Parathyroid adenoma (tissue), 2 donors: ENCODE results near the gene OR6S1.
"Not testable (repeated sequence)": the region's sequence is repeated elsewhere in the genome, so short reads cannot be mapped to it uniquely, and the experiment has no call there.

ENCODE experiments used
- H2AFZ ChIP-seq: fragments of 300-600 bp; sonication (generic); one replicate; pipeline ENCODE4 v1.7.0; 2017; ENCODE audit warnings: antibody characterized with exemption, mild to moderate bottlenecking
- H3K27ac ChIP-seq: fragments of 300-600 bp; sonication (generic); one replicate; pipeline ENCODE4 v1.7.0; 2017
- H3K27me3 ChIP-seq: fragments of 300-600 bp; sonication (generic); one replicate; pipeline ENCODE4 v1.7.0; 2017; ENCODE audit warnings: low read length; ENCODE audit not compliant: control insufficient read depth, insufficient read depth
- H3K36me3 ChIP-seq: fragments of 300-600 bp; sonication (generic); one replicate; pipeline ENCODE4 v1.7.0; 2017; ENCODE audit warnings: low read length; ENCODE audit not compliant: control insufficient read depth, insufficient read depth
- H3K4me1 ChIP-seq: fragments of 300-600 bp; sonication (generic); one replicate; pipeline ENCODE4 v1.7.0; 2017; ENCODE audit warnings: control low read depth
- H3K4me2 ChIP-seq: fragments of 300-600 bp; sonication (generic); one replicate; pipeline ENCODE4 v1.7.0; 2017; ENCODE audit warnings: low read length
- H3K4me3 ChIP-seq: fragments of 300-600 bp; sonication (generic); one replicate; pipeline ENCODE4 v1.7.0; 2017; ENCODE audit warnings: low read depth, low read length
- H3K79me2 ChIP-seq: fragments of 300-600 bp; sonication (generic); one replicate; pipeline ENCODE4 v1.7.0; 2017; ENCODE audit warnings: control low read depth
- H3K9ac ChIP-seq: fragments of 300-600 bp; sonication (generic); one replicate; pipeline ENCODE4 v1.7.0; 2017; ENCODE audit warnings: mild to moderate bottlenecking
- H3K9me3 ChIP-seq: fragments of 300-600 bp; sonication (generic); one replicate; pipeline ENCODE4 v1.7.0; 2017; ENCODE audit warnings: low read length; ENCODE audit not compliant: control insufficient read depth
- TF ChIP-seq, protein P1 (sequence below): fragments of 300-600 bp; sonication (generic); IDR thresholded peaks from one replicate; pipeline ENCODE4 v1.7.0; 2017; ENCODE audit warnings: antibody characterized with exemption, mild to moderate bottlenecking
- donor health status: primary hyperparathyroidism.

Gene OR6S1

DNA sequence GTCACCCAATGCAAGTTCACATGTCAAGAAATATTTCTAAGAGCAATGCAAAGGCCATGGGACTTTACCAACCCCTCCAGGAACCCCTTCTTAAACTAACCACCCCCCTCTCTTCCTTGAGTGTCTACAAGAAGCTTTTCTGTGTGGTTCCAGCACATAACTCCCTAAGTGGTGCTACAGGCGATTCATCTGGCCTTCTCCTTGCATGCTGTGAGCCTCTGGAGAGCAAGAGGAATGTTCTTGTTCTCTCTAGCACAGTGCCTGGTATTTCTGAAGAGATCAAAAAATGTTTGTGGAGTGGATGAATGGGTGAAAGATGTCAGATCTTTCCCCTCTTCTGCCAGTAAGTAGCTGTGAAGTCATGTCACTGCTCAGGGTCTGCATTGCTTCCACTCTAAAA is 44.4 kb downstream of the OR6S1 start:
- no peaks in the 10 kb centered on the region for H3K4me1 ChIP-seq
- no peak overlapping the region for H3K27ac ChIP-seq
- TF ChIP-seq, protein P1, sequence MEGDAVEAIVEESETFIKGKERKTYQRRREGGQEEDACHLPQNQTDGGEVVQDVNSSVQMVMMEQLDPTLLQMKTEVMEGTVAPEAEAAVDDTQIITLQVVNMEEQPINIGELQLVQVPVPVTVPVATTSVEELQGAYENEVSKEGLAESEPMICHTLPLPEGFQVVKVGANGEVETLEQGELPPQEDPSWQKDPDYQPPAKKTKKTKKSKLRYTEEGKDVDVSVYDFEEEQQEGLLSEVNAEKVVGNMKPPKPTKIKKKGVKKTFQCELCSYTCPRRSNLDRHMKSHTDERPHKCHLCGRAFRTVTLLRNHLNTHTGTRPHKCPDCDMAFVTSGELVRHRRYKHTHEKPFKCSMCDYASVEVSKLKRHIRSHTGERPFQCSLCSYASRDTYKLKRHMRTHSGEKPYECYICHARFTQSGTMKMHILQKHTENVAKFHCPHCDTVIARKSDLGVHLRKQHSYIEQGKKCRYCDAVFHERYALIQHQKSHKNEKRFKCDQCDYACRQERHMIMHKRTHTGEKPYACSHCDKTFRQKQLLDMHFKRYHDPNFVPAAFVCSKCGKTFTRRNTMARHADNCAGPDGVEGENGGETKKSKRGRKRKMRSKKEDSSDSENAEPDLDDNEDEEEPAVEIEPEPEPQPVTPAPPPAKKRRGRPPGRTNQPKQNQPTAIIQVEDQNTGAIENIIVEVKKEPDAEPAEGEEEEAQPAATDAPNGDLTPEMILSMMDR, result no peak

DNA sequence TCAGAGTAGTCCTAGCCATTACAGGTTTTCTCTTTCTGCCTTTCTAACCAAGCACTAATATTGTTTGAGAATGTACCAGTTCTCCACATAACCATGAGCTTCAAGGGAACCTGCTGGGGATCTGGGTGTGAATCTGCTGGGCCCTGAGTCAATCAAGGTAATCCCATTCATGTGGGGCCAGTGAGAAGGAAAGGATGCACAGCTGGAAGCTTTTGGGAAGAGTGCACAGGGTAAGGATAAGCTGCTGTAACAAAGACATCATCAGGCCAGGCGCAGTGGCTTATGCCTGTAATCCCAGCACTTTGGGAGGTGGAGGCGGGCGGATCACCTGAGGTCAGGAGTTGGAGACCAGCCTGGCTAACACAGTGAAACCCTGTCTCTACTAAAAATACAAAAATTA is 45.8 kb downstream of the OR6S1 start:
- not testable (repeated sequence) for H3K4me3 ChIP-seq, H3K9me3 ChIP-seq, H3K4me1 ChIP-seq, H2AFZ ChIP-seq, H3K79me2 ChIP-seq, H3K36me3 ChIP-seq, H3K27ac ChIP-seq, H3K27me3 ChIP-seq, H3K9ac ChIP-seq, H3K4me2 ChIP-seq

More for the DNA sequence above, 44.4 kb downstream of the OR6S1 start:
- H3K9me3 ChIP-seq, result no peaks in the 10 kb centered on the region
- H3K4me3 ChIP-seq, result no peak overlapping the region
- no peaks in the 10 kb centered on the region for H3K36me3 ChIP-seq
- H3K27me3 ChIP-seq, result no peaks in the 10 kb centered on the region
- no peak overlapping the region for H3K9ac ChIP-seq
- no peak overlapping the region for H2AFZ ChIP-seq
- no peaks in the 10 kb centered on the region for H3K79me2 ChIP-seq
- no peak overlapping the region for H3K4me2 ChIP-seq

- H3K36me3 ChIP-seq, result no peaks in the 10 kb centered on the region
- H3K79me2 ChIP-seq, result no peaks in the 10 kb centered on the region
- no peaks in the 10 kb centered on the region for H3K27me3 ChIP-seq
- H3K9me3 ChIP-seq, result no peaks in the 10 kb centered on the region
- H3K4me1 ChIP-seq, result no peaks in the 10 kb centered on the region
- H3K4me3 ChIP-seq, result no peak overlapping the region
- no peak overlapping the region for H2AFZ ChIP-seq
- H3K9ac ChIP-seq, result no peak overlapping the region
- no peak overlapping the region for H3K4me2 ChIP-seq
- TF ChIP-seq, protein P1, result no peak
- no peak overlapping the region for H3K27ac ChIP-seq
Measured at GRCh38 chr14:20592574-20592973, 48.9 kb downstream of the OR6S1 start.

DNA sequence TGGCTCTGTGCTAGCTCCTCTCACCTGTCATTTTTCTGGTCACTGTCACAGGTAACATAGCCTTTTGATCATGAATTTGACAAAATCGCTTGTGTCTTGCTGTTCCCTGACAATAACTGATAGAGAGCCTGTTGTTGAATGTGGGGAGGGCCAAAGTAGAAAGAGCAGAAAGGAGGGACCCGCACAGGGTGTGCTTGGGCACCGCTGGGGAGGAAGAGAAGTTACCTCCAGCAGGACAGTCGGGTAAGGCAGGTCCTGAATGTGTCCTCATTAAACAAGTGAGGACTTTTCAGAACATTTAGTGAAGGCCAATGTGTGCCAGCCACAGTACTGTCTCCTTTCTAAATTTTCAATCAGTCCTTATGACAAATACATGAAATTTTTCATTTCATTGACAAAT is 50.3 kb downstream of the OR6S1 start, which contains the start of gene RNASE12:
RNASE12 (minus strand) TSS at position 142 of the 400 bp plus-strand sequence. CDS start 653 bp downstream, outside the sequence.
- TF ChIP-seq, protein P1, result no peak
- no peak within 1 kb of the TSS for H3K27ac ChIP-seq
- no peaks in the 10 kb centered on the region for H3K36me3 ChIP-seq
- H3K4me1 ChIP-seq, result no peaks in the 10 kb centered on the region
- H2AFZ ChIP-seq, result no peak within 1 kb of the TSS
- no peak within 1 kb of the TSS for H3K4me3 ChIP-seq
- H3K9me3 ChIP-seq, result no peaks in the 10 kb centered on the region
- no peaks in the 10 kb centered on the region for H3K79me2 ChIP-seq
- H3K9ac ChIP-seq, result no peak within 1 kb of the TSS
- no peaks in the 10 kb centered on the region for H3K27me3 ChIP-seq
- no peak within 1 kb of the TSS for H3K4me2 ChIP-seq
